ENCODE measurements around the gene SDS.

The SDS gene

GRCh38 chr12:113346353-113346752, 57.3 kb downstream of the SDS start:
- no peak overlapping the region for H3K4me3 ChIP-seq
- no peak overlapping the region for H3K9ac ChIP-seq
- TF ChIP-seq Cebpa-rat (IDR thresholded peaks at IDR 0.05), result no peak
- H3K27ac ChIP-seq, result no peak overlapping the region
- H3K9me3 ChIP-seq (replicated peaks in 1 of 11), result no peaks in the 10 kb centered on the region
- no peaks in the 10 kb centered on the region for H3K36me3 ChIP-seq
- peaks cover 0 to 7% (median 0%) of the 10 kb centered on the region in 10 experiments; a peak in 6 of 20 replicates for H3K4me1 ChIP-seq
- H4K20me1 ChIP-seq, result no peaks in the 10 kb centered on the region; a peak in 1 of 22 replicates
- no peaks in the 10 kb centered on the region for H3K27me3 ChIP-seq
- no peak overlapping the region for H3K4me2 ChIP-seq

GRCh38 chr12:113345318-113345717, 58.4 kb downstream of the SDS start:
- H3K4me1 ChIP-seq, result peaks cover 0 to 14% (median 0%) of the 10 kb centered on the region in 10 experiments; a peak in 6 of 20 replicates
- H3K9me3 ChIP-seq (replicated peaks in 1 of 11), result no peaks in the 10 kb centered on the region
- no peak overlapping the region for H3K4me2 ChIP-seq
- H4K20me1 ChIP-seq, result no peaks in the 10 kb centered on the region; a peak in 1 of 22 replicates
- no peak overlapping the region for H3K27ac ChIP-seq
- H3K36me3 ChIP-seq, result no peaks in the 10 kb centered on the region
- H3K27me3 ChIP-seq, result no peaks in the 10 kb centered on the region
- no peak for TF ChIP-seq Cebpa-rat (IDR thresholded peaks at IDR 0.05)
- H3K4me3 ChIP-seq, result no peak overlapping the region
- no peak overlapping the region for H3K9ac ChIP-seq
